ENCODE measurements around the gene SPTLC3. TPM values are rescaled to one million over a fixed set of nuclear protein-coding genes. Genes with fewer than 3 reads are reported as not detected.

SPTLC3 gene
- total and polyA plus RNA-seq, 4 donors, result 3.0 to 23.2 (median 11.9) TPM

DNA sequence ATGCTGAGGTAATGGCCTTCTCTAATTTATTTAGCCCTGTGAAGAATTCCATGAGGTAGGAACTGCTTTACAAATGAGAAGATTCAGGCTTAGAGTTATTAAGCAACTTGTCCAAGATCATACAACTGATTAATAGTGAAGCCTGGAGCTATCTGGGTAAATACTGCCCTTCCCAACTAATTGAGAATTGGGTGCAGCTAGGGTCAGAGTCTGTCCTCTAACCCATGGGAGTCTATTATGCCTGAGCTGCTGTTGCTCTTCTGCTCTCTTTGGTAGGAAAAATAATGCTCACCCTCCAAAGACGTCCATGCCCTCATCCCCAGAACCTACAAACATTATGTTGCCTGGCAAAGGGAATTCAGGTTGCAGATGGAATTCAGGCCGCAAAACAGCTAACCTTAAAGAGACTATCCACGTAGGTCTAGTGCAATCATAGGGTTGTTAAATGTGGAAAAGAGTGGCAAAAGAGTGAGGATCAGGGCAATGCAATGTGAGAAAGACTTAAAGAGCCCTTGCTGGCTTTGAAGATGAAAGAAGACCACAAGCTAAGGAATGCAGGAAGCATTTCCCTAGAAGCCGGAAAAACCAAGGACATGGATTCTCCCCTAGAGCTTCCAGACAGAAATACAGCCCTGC is 90.1 kb downstream of the SPTLC3 start:
- no peak overlapping the region for H3K9ac ChIP-seq (ENCODE audit: insufficient read depth in 1 of 2, low read length in 2 of 2)
- H3K27ac ChIP-seq (ENCODE audit: low read depth in 1 of 2, low read length in 1 of 2), result no peak overlapping the region
- ATAC-seq (ENCODE audit: insufficient read depth, low FRiP score), result no peak
- no peak overlapping the region for H3K4me3 ChIP-seq
- WGBS, 2 donors, result 91 to 92% methylated on average over 4 of the region's 4 CpGs
- no peaks in the 10 kb centered on the region for H3K9me3 ChIP-seq (ENCODE audit: control insufficient read depth in 4 of 4, insufficient read depth in 3 of 4, low read length in 3 of 4)
- no peaks in the 10 kb centered on the region for H3K27me3 ChIP-seq (ENCODE audit: control insufficient read depth in 3 of 3, insufficient read depth in 3 of 3, low read length in 2 of 3)
- DNase-seq, result no peak
- peaks cover 0 to 8% (median 0%) of the 10 kb centered on the region in 5 donors for H3K4me1 ChIP-seq (ENCODE audit: control insufficient read depth in 5 of 5, insufficient read depth in 5 of 5, low read length in 5 of 5)
- TF ChIP-seq, protein P1, sequence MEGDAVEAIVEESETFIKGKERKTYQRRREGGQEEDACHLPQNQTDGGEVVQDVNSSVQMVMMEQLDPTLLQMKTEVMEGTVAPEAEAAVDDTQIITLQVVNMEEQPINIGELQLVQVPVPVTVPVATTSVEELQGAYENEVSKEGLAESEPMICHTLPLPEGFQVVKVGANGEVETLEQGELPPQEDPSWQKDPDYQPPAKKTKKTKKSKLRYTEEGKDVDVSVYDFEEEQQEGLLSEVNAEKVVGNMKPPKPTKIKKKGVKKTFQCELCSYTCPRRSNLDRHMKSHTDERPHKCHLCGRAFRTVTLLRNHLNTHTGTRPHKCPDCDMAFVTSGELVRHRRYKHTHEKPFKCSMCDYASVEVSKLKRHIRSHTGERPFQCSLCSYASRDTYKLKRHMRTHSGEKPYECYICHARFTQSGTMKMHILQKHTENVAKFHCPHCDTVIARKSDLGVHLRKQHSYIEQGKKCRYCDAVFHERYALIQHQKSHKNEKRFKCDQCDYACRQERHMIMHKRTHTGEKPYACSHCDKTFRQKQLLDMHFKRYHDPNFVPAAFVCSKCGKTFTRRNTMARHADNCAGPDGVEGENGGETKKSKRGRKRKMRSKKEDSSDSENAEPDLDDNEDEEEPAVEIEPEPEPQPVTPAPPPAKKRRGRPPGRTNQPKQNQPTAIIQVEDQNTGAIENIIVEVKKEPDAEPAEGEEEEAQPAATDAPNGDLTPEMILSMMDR (IDR thresholded peaks at IDR 0.05; ENCODE audit: control extremely low read depth, extremely low read depth), result no peak
- no peaks in the 10 kb centered on the region for H3K36me3 ChIP-seq (ENCODE audit: control insufficient read depth in 4 of 4, insufficient read depth in 4 of 4, low read length in 4 of 4)

DNA sequence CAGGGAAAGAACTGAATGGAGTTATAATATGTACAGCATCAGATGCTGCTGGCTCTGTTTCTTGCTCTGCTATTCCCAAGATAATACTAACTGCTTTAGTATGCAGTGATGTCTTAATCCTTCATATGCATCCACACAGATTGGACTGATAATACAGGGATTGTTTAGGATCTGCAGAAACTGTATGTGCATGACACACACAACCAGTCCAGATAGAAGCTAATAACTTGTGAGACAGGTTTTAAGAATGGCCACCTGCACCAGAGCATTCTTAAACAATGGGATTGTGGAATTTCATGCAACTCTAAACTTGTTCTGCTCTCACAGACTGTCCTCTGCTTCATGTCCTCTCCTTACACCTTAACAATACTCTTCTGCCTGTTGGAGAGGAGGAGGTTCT is 90.9 kb downstream of the SPTLC3 start:
- TF ChIP-seq, protein P1 (IDR thresholded peaks at IDR 0.05; ENCODE audit: control extremely low read depth, extremely low read depth), result no peak
- Histone ChIP-seq H3K4me3 (no peak overlapping the region), H3K9ac (ENCODE audit: insufficient read depth in 1 of 2, low read length in 2 of 2) (no peak overlapping the region), H3K9me3 (ENCODE audit: control insufficient read depth in 4 of 4, insufficient read depth in 3 of 4, low read length in 3 of 4) (no peaks in the 10 kb centered on the region), H3K27me3 (ENCODE audit: control insufficient read depth in 3 of 3, insufficient read depth in 3 of 3, low read length in 2 of 3) (no peaks in the 10 kb centered on the region), H3K4me1 (ENCODE audit: control insufficient read depth in 5 of 5, insufficient read depth in 5 of 5, low read length in 5 of 5) (peaks cover 0 to 6% (median 0%) of the 10 kb centered on the region in 5 donors), H3K27ac (ENCODE audit: low read depth in 1 of 2, low read length in 1 of 2) (no peak overlapping the region), H3K36me3 (ENCODE audit: control insufficient read depth in 4 of 4, insufficient read depth in 4 of 4, low read length in 4 of 4) (no peaks in the 10 kb centered on the region)
- no peak for DNase-seq
- ATAC-seq (ENCODE audit: insufficient read depth, low FRiP score), result no peak

DNA sequence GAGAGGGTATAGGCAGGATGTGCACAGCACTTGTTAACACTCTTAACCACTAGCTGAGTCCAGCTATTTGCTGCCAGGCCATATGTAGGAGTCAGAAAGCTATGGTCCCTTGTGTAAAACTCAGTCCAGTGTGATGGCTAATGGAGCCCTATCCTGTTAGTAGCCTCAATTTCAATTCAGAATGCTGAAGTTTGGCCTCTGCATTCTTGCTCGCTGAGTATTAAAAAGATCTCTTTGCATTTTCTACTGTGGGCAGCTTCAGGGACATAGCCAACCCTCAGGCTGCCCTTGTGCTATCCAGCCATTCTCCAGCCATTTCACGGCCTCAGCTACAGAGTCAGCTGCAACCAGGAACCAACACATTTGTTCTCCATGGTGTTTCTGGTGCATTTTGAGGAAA is 92.5 kb downstream of the SPTLC3 start:
- Histone ChIP-seq H3K27ac (ENCODE audit: low read depth in 1 of 2, low read length in 1 of 2) (no peak overlapping the region), H3K9me3 (ENCODE audit: control insufficient read depth in 4 of 4, insufficient read depth in 3 of 4, low read length in 3 of 4) (no peaks in the 10 kb centered on the region), H3K27me3 (ENCODE audit: control insufficient read depth in 3 of 3, insufficient read depth in 3 of 3, low read length in 2 of 3) (no peaks in the 10 kb centered on the region), H3K4me3 (no peak overlapping the region), H3K9ac (ENCODE audit: insufficient read depth in 1 of 2, low read length in 2 of 2) (no peak overlapping the region), H3K36me3 (ENCODE audit: control insufficient read depth in 4 of 4, insufficient read depth in 4 of 4, low read length in 4 of 4) (no peaks in the 10 kb centered on the region), H3K4me1 (ENCODE audit: control insufficient read depth in 5 of 5, insufficient read depth in 5 of 5, low read length in 5 of 5) (peaks cover 0 to 3% (median 0%) of the 10 kb centered on the region in 5 donors)
- ATAC-seq (ENCODE audit: insufficient read depth, low FRiP score) (no peak), DNase-seq (no peak)
- TF ChIP-seq, protein P1 (IDR thresholded peaks at IDR 0.05; ENCODE audit: control extremely low read depth, extremely low read depth), result no peak
- 92 to 93% methylated on average over 2 of the region's 2 CpGs for WGBS, 2 donors

DNA sequence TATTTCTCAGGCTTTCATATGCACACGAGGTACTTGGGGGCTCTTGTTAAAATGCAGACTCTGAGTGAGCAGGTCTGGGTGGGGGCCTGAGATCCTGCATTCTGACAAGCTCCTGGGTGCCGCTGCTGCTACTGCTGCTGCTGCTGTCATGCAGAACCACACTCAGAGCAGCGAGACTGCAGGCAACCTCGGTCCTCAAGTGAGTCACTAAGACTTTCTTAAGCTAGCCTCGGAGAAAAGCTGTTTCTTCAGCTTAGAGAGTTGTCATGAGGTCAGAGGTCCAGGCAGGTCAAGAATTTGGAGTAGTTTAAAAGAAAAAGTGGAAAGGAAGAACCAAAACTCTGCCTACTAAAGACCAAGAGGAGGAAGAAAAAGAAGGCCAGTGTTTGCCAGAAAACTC is 92.9 kb downstream of the SPTLC3 start:
- H3K9ac ChIP-seq (ENCODE audit: insufficient read depth in 1 of 2, low read length in 2 of 2), result no peak overlapping the region
- no peak for DNase-seq
- ATAC-seq (ENCODE audit: insufficient read depth, low FRiP score), result no peak
- TF ChIP-seq, protein P1 (IDR thresholded peaks at IDR 0.05; ENCODE audit: control extremely low read depth, extremely low read depth), result no peak
- no peak overlapping the region for H3K27ac ChIP-seq (ENCODE audit: low read depth in 1 of 2, low read length in 1 of 2)
- no peaks in the 10 kb centered on the region for H3K27me3 ChIP-seq (ENCODE audit: control insufficient read depth in 3 of 3, insufficient read depth in 3 of 3, low read length in 2 of 3)
- WGBS, 2 donors, result 58 to 81% methylated on average over 5 of the region's 5 CpGs
- no peak overlapping the region for H3K4me3 ChIP-seq
- no peaks in the 10 kb centered on the region for H3K36me3 ChIP-seq (ENCODE audit: control insufficient read depth in 4 of 4, insufficient read depth in 4 of 4, low read length in 4 of 4)
- peaks cover 0 to 3% (median 0%) of the 10 kb centered on the region in 5 donors for H3K4me1 ChIP-seq (ENCODE audit: control insufficient read depth in 5 of 5, insufficient read depth in 5 of 5, low read length in 5 of 5)
- no peaks in the 10 kb centered on the region for H3K9me3 ChIP-seq (ENCODE audit: control insufficient read depth in 4 of 4, insufficient read depth in 3 of 4, low read length in 3 of 4)
